ENCODE results near the gene EVI5L.

DNA sequence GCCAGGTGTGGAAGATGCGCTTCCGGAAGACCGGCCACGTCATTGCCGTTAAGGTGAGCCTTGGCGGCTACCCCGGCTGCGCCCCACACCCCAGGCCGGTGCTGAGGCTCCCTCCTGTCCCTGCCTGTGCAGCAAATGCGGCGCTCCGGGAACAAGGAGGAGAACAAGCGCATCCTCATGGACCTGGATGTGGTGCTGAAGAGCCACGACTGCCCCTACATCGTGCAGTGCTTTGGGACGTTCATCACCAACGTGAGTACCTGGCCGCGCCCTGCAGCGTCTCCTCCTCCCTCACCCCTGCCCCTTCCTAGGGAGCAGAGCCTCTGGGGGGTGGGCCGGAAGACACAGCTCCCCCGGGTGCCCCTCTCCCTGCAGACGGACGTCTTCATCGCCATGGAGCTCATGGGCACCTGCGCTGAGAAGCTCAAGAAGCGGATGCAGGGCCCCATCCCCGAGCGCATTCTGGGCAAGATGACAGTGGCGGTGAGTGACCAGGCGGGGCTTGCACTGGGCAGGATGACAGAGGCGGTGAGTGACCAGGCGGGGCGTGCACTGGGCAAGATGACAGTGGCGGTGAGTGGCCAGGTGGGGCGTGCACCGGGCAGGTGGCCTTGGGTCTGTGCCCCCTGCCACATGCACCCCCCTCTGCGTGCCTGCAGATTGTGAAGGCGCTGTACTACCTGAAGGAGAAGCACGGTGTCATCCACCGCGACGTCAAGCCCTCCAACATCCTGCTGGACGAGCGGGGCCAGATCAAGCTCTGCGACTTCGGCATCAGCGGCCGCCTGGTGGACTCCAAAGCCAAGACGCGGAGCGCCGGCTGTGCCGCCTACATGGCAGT lies 80.5 kb downstream of the EVI5L start:
- TF ChIP-seq POLR2A (IDR thresholded peaks at IDR 0.05; ENCODE audit: low read length) (no peak), GATA1 (IDR thresholded peaks at IDR 0.05; ENCODE audit: low read depth, low read length) (no peak)

Data from erythroblast (primary cell).